SK-N-MC (cell line): ENCODE measurements around the gene PLA2G4E.

ENCODE experiments used
- EZH2 ChIP-seq: fragments of 200-600 bp; sonication (generic); IDR thresholded peaks from one replicate; pipeline ENCODE4 v1.6.1; 2017; ENCODE audit warnings: antibody characterized with exemption
- FOXP2 ChIP-seq: optimal IDR thresholded peaks from 2 replicates; pipeline ENCODE3; 2011; ENCODE audit warnings: mild to moderate bottlenecking, moderate library complexity; ENCODE audit not compliant: insufficient read depth; ENCODE audit errors: extremely low read length, control extremely low read depth
- POLR2AphosphoS5 ChIP-seq: IDR thresholded peaks from 2 replicates; pipeline ENCODE4 v1.6.1; 2012; ENCODE audit warnings: mild to moderate bottlenecking, low read depth, low read length, borderline replicate concordance

DNA sequence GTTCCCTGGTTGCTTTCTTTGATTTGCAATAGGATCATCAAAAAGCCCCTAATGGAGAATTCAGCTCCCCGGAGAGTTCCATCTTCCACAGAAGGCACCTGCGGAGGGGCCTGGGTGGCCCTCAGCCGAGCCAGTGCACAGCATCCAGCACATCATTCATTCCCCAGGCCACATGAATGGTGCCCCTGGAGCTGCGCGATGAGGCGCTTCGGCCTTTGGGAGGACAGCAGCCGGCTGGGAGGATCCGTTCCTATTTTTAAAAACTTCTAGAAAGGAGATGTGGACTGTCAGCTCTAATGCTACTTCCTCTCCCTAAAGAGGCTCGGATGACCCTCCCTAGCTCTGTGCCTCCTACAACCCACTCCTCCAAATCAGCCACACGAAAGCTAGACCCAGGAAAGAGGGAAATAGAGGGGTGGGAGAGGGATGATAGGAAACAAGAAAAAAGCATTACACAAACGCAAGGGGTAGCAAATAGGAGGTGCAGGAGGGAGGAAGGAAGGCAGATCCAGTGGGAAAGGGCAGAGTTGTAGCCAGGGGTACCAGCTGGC, 68.8 kb downstream of the PLA2G4E start:
- TF ChIP-seq EZH2 (no peak), POLR2AphosphoS5 (no peak), FOXP2 (no peak)
